ENCODE measurements around the gene LCN12.

Gene LCN12

GRCh38 chr9:136942881-136943230 is 9.2 kb upstream of the LCN12 start:
- TF ChIP-seq CTCF (IDR thresholded peaks at IDR 0.05; ENCODE audit: low read depth, low read length), result no peak
- H3K4me3 ChIP-seq (ENCODE audit: low read depth, low read length), result peak overlapping the region; percentile 88

- H3K4me3 ChIP-seq (ENCODE audit: low read depth, low read length), result peak overlapping the region; percentile 88
- TF ChIP-seq CTCF (IDR thresholded peaks at IDR 0.05; ENCODE audit: low read depth, low read length), result no peak
Observed at GRCh38 chr9:136943291-136944211, 8.5 kb upstream of the LCN12 start.

- H3K4me3 ChIP-seq (ENCODE audit: low read depth, low read length), result peak overlapping the region; percentile 88
- no peak for TF ChIP-seq CTCF (IDR thresholded peaks at IDR 0.05; ENCODE audit: low read depth, low read length)
Observed at GRCh38 chr9:136944212-136944518, 7.9 kb upstream of the LCN12 start.

GRCh38 chr9:136944519-136945332 is 7.3 kb upstream of the LCN12 start, which contains the start of the genes C8G and FBXW5:
Gene C8G (plus strand): TSS chr9:136945243. CDS start chr9:136945321, 78 bp downstream.
Gene FBXW5 (minus strand): TSS chr9:136944738. CDS start chr9:136944083, 655 bp downstream.
- H3K4me3 ChIP-seq (ENCODE audit: low read depth, low read length), result peak within 1 kb of the TSS; percentile 88
- TF ChIP-seq CTCF (IDR thresholded peaks at IDR 0.05; ENCODE audit: low read depth, low read length), result peak; percentile 90

- TF ChIP-seq CTCF (IDR thresholded peaks at IDR 0.05; ENCODE audit: low read depth, low read length), result no peak
- no peak overlapping the region for H3K4me3 ChIP-seq (ENCODE audit: low read depth, low read length)
Observed at GRCh38 chr9:136945333-136946227, 6.5 kb upstream of the LCN12 start.

- TF ChIP-seq CTCF (IDR thresholded peaks at IDR 0.05; ENCODE audit: low read depth, low read length), result no peak
- H3K4me3 ChIP-seq (ENCODE audit: low read depth, low read length), result no peak overlapping the region
Observed at GRCh38 chr9:136946228-136947027, 5.6 kb upstream of the LCN12 start.
